Naive thymus-derived CD4-positive, alpha-beta T cell (primary cell): ENCODE results near the gene CSRP1. TPM values are rescaled to one million over a fixed set of nuclear protein-coding genes. Genes with fewer than 3 reads are reported as not detected.

Experiments used
- ATAC-seq: fragments of 150-1000 bp; cut with Tn5 transposase; 2 replicates; pipeline ENCODE4 v1.10.0; 2021; ENCODE audit warnings: mild to moderate bottlenecking, moderate library complexity
- CTCF ChIA-PET: fragments of 350-600 bp; sonication (Branson Sonifier 250); formaldehyde crosslinking; loops from one replicate; lab custom pipeline; 2021; ENCODE audit warnings: antibody characterized with exemption; lab: Charles Lee
- POLR2A ChIA-PET: fragments of 350-600 bp; sonication (Branson Sonifier 250); formaldehyde crosslinking; loops from one replicate; lab custom pipeline; 2021; ENCODE audit warnings: antibody characterized with exemption, inconsistent platforms; lab: Charles Lee
- DNase-seq, 9 donors: peaks; one replicate each; pipeline versions ENCODE4 v3.0.0 to v3.0.0-alpha.2; 2020 to 2022; ENCODE audit warnings: mixed read lengths in 1 of 9
- H3K27ac ChIP-seq: one replicate; pipeline ENCODE4 v1.7.0; 2013; ENCODE audit warnings: mild to moderate bottlenecking, low read depth, low read length, moderate library complexity
- H3K27me3 ChIP-seq, 2 donors: one replicate each; pipeline ENCODE4 v1.7.0; 2013; ENCODE audit warnings: low read length in 2 of 2, mild to moderate bottlenecking in 2 of 2, moderate library complexity in 2 of 2; ENCODE audit not compliant: control insufficient read depth in 2 of 2, insufficient read depth in 2 of 2
- H3K36me3 ChIP-seq, 3 experiments: 1 replicate in 2 of 3; 2 replicates in 1 of 3; pipeline ENCODE4 v1.7.0; 2013; ENCODE audit warnings: low read length in 3 of 3, mild to moderate bottlenecking in 3 of 3, moderate library complexity in 1 of 3; ENCODE audit not compliant: insufficient read depth in 3 of 3, control insufficient read depth in 2 of 3
- H3K4me1 ChIP-seq, 2 donors: one replicate each; pipeline ENCODE4 v1.7.0; 2013; ENCODE audit warnings: low read length in 2 of 2, mild to moderate bottlenecking in 2 of 2, moderate library complexity in 1 of 2; ENCODE audit not compliant: control insufficient read depth in 2 of 2, insufficient read depth in 2 of 2
- H3K4me3 ChIP-seq: 2 replicates; pipeline ENCODE4 v1.7.0; 2013; ENCODE audit warnings: mild to moderate bottlenecking, low read length
- H3K9me3 ChIP-seq, 3 experiments: 1 replicate in 2 of 3; 2 replicates in 1 of 3; pipeline ENCODE4 v1.7.0; 2013; ENCODE audit warnings: low read length in 3 of 3; ENCODE audit not compliant: control insufficient read depth in 2 of 3
- H3K27ac Mint-ChIP-seq, 9 donors: one replicate each; pipeline ENCODE4 v1.8.0; 2020 to 2022; ENCODE audit warnings: mixed read lengths in 9 of 9, mild to moderate bottlenecking in 8 of 9, moderate library complexity in 5 of 9, inconsistent platforms in 2 of 9
- H3K27me3 Mint-ChIP-seq, 5 donors: one replicate each; pipeline ENCODE4 v1.8.0; 2021 to 2022; ENCODE audit warnings: mixed read lengths in 5 of 5, mild to moderate bottlenecking in 1 of 5
- H3K36me3 Mint-ChIP-seq, 5 donors: one replicate each; pipeline ENCODE4 v1.8.0; 2020 to 2022; ENCODE audit warnings: mixed read lengths in 5 of 5, mild to moderate bottlenecking in 3 of 5, inconsistent platforms in 1 of 5
- H3K4me1 Mint-ChIP-seq, 7 donors: one replicate each; pipeline ENCODE4 v1.8.0; 2020 to 2022; ENCODE audit warnings: mixed read lengths in 7 of 7, mild to moderate bottlenecking in 3 of 7, inconsistent platforms in 1 of 7
- H3K4me3 Mint-ChIP-seq, 10 donors: one replicate each; pipeline ENCODE4 v1.8.0; 2020 to 2022; ENCODE audit warnings: mild to moderate bottlenecking in 10 of 10, mixed read lengths in 10 of 10, moderate library complexity in 6 of 10, inconsistent platforms in 2 of 10
- H3K9me3 Mint-ChIP-seq, 11 donors: one replicate each; pipeline ENCODE4 v1.8.0; 2020 to 2022; ENCODE audit warnings: mixed read lengths in 11 of 11, mild to moderate bottlenecking in 4 of 11, inconsistent platforms in 1 of 11, moderate library complexity in 1 of 11
- intact Hi-C, 2 donors: fragments of 100-400 bp; cut with micrococcal nuclease; formaldehyde crosslinking; loops; one replicate each; pipeline ENCODE4 v1.15.1; 2023
- polyA plus RNA-seq, 2 donors: library from polyadenylated mRNA; unstranded; fragments of 300-500 nt; fragmentation: Illumina TruSeq; gene quantifications; one replicate each; pipeline ENCODE4 v1.2.3, GENCODE V29; 2021
- total RNA-seq, 6 experiments: library from RNA in 5 of 6; stranded (reverse) in 5 of 6; gene quantifications; 1 replicate in 5 of 6; 2 replicates in 1 of 6; pipeline ENCODE4 v1.2.3 and lab custom pipeline; 2021 to 2026

Gene CSRP1
- total and polyA plus RNA-seq, 7 experiments from 2014 or later, result 24.2 to 83.1 (median 43.6) TPM

DNA sequence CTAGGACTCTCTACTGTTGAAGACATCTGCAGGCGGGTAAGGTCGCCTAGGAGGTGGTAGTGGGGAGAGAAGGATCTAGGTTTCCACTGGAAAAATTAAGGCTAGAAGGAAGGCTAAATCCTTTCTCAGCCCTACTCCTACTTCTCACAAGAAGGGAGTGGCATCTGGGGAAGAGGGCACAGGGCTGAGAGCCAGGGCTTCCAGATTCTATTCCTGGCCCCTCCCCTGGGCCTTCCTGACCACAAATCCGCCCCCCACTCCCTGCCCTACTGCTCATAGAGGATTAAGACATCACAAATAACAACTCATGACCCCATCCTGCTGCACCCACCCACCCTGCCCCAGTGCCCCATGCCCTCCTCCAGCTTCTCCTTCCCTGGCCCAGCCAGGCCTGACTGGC lies 40.4 kb downstream of the CSRP1 start:
- DNase-seq, result no peak
- Histone ChIP-seq H3K4me3 (no peak overlapping the region), H3K9me3 (no peaks in the 10 kb centered on the region), H3K27ac (no peak overlapping the region), H3K27me3 (peaks cover 0 to 6% of the 10 kb centered on the region in 2 donors), H3K4me1 (no peaks in the 10 kb centered on the region), H3K36me3 (no peaks in the 10 kb centered on the region)
- no peak for ATAC-seq
- Mint-ChIP-seq H3K4me3 (peak overlapping the region in 1 of 10 donors; percentile 42), H3K27ac (no peak overlapping the region), H3K27me3 (peaks cover 21 to 33% (median 27%) of the 10 kb centered on the region in 5 donors), H3K36me3 (peaks cover 0 to 16% (median 0%) of the 10 kb centered on the region in 5 donors), H3K9me3 (no peaks in the 10 kb centered on the region), H3K4me1 (peaks cover 0 to 22% (median 8%) of the 10 kb centered on the region in 7 donors)
- intact Hi-C loops, result loop anchor here in 1 of 2 donors (5.0 kb wide), 1 partner anchor 41 kb away; the partner anchor contains the start of gene CSRP1
- POLR2A ChIA-PET, result no interaction called here
- CTCF ChIA-PET, result interaction anchor here (1.3 kb wide), 1 partner anchor 46 kb away, joined by 4 read pairs; no protein-coding TSS in a partner anchor

DNA sequence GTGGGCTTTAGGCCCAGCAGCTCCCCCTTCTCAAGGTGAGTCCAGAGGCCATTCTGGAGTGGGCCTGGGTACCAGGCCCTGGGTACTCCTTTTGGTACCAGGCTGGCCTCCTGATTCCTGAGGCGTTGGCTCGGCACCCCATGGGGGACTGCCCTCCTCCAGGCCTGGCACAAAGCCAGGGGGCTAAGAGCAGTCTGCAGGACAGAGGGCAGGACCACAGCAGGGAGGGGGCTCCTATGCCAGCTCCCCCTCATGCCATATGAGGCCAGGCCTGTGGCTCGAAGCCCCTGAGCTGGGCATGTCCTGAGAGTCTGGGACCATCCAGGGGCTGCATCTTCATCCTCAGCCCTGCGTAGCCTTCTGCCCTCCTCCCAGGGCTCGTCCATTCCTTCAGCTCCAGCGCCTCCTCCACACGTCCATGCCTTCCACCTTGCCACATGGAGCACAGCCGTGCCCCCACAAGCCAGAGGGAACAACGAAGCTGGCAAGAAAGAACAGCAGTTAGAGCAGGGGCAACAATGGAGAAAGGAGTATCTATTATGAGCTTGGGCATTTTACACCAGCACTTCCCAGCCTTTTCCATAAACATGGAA lies 41.1 kb downstream of the CSRP1 start:
- Histone ChIP-seq H3K9me3 (no peaks in the 10 kb centered on the region), H3K4me1 (no peaks in the 10 kb centered on the region), H3K4me3 (no peak overlapping the region), H3K27me3 (peaks cover 0 to 6% of the 10 kb centered on the region in 2 donors), H3K36me3 (no peaks in the 10 kb centered on the region), H3K27ac (no peak overlapping the region)
- H3K27me3 Mint-ChIP-seq, result peaks cover 14 to 26% (median 21%) of the 10 kb centered on the region in 5 donors
- DNase-seq (no peak), ATAC-seq (no peak)
- H3K36me3 Mint-ChIP-seq, result peaks cover 0 to 16% (median 0%) of the 10 kb centered on the region in 5 donors
- intact Hi-C loops, result loop anchor here in 1 of 2 donors (5.0 kb wide), 1 partner anchor 42 kb away; the partner anchor contains the start of gene CSRP1
- peaks cover 0 to 22% (median 8%) of the 10 kb centered on the region in 7 donors for H3K4me1 Mint-ChIP-seq
- H3K27ac Mint-ChIP-seq, result no peak overlapping the region
- ChIA-PET POLR2A (interaction anchor here (0.6 kb wide), 1 partner anchor 27 kb away, joined by 3 read pairs; no protein-coding TSS in a partner anchor), CTCF (interaction anchor here (0.6 to 1.3 kb wide), 2 partner anchors 47 to 680 kb away, joined by 3 to 4 read pairs; no protein-coding TSS in a partner anchor)
- no peaks in the 10 kb centered on the region for H3K9me3 Mint-ChIP-seq
- no peak overlapping the region for H3K4me3 Mint-ChIP-seq

DNA sequence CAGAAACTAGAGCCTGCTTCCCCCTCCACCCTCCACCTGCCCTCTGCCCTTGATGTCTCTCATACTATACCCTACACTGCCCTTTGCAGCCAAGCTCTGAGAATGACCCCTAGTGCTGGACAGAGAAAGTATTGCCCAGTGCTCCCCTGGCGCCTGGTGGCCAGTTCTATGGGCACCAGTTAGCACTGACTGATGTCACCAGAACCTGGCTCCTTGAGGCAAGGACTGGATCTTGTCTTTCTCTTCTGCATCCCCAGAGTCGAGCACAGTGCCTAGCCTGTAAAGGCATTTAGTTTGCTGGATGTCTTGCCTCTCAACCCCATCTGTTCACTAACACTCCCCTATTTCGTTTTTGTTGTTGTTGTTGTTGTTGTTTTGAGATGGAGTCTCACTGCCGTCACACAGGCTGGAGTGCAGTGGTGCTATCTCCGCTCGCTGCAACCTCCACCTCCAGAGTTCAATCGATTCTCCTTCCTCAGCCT lies 43.8 kb downstream of the CSRP1 start:
- H3K27me3 Mint-ChIP-seq, result peaks cover 4 to 17% (median 6%) of the 10 kb centered on the region in 5 donors
- CTCF ChIA-PET, result no interaction called here
- no peak overlapping the region for H3K27ac Mint-ChIP-seq
- DNase-seq (no peak), ATAC-seq (no peak)
- Histone ChIP-seq H3K27me3 (no peaks in the 10 kb centered on the region), H3K9me3 (no peaks in the 10 kb centered on the region), H3K4me1 (no peaks in the 10 kb centered on the region), H3K4me3 (no peak overlapping the region), H3K36me3 (no peaks in the 10 kb centered on the region), H3K27ac (no peak overlapping the region)
- no peaks in the 10 kb centered on the region for H3K9me3 Mint-ChIP-seq
- intact Hi-C loops, result no loop called here
- no peak overlapping the region for H3K4me3 Mint-ChIP-seq
- H3K4me1 Mint-ChIP-seq, result peaks cover 0 to 11% (median 0%) of the 10 kb centered on the region in 7 donors
- POLR2A ChIA-PET, result no interaction called here
- H3K36me3 Mint-ChIP-seq, result peaks cover 0 to 14% (median 0%) of the 10 kb centered on the region in 5 donors

- Mint-ChIP-seq H3K4me1 (peaks cover 0 to 4% (median 0%) of the 10 kb centered on the region in 7 donors), H3K4me3 (no peak overlapping the region), H3K27ac (no peak overlapping the region), H3K9me3 (no peaks in the 10 kb centered on the region), H3K36me3 (peaks cover 0 to 7% (median 0%) of the 10 kb centered on the region in 5 donors), H3K27me3 (peaks cover 0 to 11% (median 8%) of the 10 kb centered on the region in 5 donors)
- intact Hi-C loops, result no loop called here
- Histone ChIP-seq H3K27ac (no peak overlapping the region), H3K9me3 (no peaks in the 10 kb centered on the region), H3K4me3 (no peak overlapping the region), H3K36me3 (no peaks in the 10 kb centered on the region), H3K4me1 (no peaks in the 10 kb centered on the region), H3K27me3 (no peaks in the 10 kb centered on the region)
- ChIA-PET CTCF (no interaction called here), POLR2A (no interaction called here)
- DNase-seq (no peak), ATAC-seq (no peak)
Measured at GRCh38 chr1:201461645-201462441, 45.1 kb downstream of the CSRP1 start.

DNA sequence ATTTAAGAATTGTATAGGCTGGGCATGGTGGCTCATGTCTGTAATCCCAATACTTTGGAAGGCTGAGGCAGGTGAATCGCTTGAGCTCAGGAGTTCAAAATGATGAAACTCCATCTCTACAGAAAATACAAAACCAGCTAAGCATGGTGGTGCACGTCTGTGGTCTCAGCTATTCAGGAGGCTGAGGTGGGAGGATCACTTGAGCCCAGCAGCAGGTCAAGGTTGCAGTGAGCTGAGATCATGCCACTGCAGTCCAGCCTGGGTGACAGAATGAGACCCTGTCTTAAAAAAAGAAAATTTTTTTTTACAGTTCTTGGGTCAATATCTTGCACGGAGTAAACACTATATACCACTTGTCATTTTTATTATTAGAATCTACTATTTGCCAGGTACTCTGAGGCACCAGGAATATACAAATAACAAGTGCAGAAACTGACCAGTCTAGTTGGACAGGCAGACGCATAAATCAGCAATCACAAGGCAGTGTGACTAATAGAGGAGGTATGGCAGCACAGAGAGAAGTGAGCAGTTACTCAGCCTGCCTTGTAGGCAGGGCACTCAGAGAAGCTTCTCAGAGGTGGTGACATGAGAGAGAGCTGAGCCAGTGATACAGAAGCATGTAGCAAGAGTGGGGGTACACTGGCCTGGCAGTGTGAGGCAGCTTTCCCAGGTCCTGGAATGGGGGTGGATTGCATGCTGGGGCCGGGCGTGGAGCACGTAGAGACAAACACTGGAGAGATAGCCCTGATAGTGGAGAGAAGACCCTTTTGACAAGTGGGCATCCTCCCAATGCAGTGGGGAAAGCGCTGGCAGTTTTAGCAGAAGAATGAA lies 45.9 kb downstream of the CSRP1 start:
- H3K4me3 Mint-ChIP-seq, result no peak overlapping the region
- Histone ChIP-seq H3K27ac (no peak overlapping the region), H3K27me3 (no peaks in the 10 kb centered on the region), H3K36me3 (no peaks in the 10 kb centered on the region), H3K9me3 (no peaks in the 10 kb centered on the region), H3K4me3 (no peak overlapping the region), H3K4me1 (no peaks in the 10 kb centered on the region)
- ATAC-seq (no peak), DNase-seq (no peak)
- H3K27ac Mint-ChIP-seq, result no peak overlapping the region
- peaks cover 0 to 7% (median 0%) of the 10 kb centered on the region in 5 donors for H3K36me3 Mint-ChIP-seq
- intact Hi-C loops, result no loop called here
- peaks cover 0 to 11% (median 8%) of the 10 kb centered on the region in 5 donors for H3K27me3 Mint-ChIP-seq
- H3K4me1 Mint-ChIP-seq, result peaks cover 0 to 4% (median 0%) of the 10 kb centered on the region in 7 donors
- POLR2A ChIA-PET, result no interaction called here
- CTCF ChIA-PET, result no interaction called here
- no peaks in the 10 kb centered on the region for H3K9me3 Mint-ChIP-seq

DNA sequence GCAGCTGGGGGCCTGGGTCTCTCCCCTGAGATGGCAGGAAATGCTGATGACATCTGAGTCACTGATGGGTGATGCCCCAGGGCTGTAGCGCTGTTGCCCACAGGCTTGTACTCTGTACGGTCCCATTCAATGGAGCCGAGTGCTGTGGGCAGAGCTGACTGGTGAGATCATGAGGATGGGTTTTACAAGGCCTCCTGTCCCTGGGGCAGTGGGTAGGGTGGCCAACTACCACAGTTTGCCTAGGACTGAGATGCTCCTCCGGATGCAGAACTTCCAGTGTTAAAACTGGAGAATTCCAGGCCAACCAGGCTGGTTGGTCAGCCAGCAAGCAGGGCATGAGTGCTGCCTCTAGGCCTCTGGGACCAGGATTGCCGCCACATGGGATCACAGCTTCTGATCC lies 47.1 kb downstream of the CSRP1 start:
- peaks cover 0 to 5% (median 0%) of the 10 kb centered on the region in 7 donors for H3K4me1 Mint-ChIP-seq
- no peak overlapping the region for H3K4me3 Mint-ChIP-seq
- peaks cover 0 to 11% (median 5%) of the 10 kb centered on the region in 5 donors for H3K27me3 Mint-ChIP-seq
- intact Hi-C loops, result no loop called here
- H3K27ac Mint-ChIP-seq, result no peak overlapping the region
- Histone ChIP-seq H3K9me3 (no peaks in the 10 kb centered on the region), H3K27me3 (no peaks in the 10 kb centered on the region), H3K36me3 (no peaks in the 10 kb centered on the region), H3K27ac (no peak overlapping the region), H3K4me1 (no peaks in the 10 kb centered on the region), H3K4me3 (no peak overlapping the region)
- H3K9me3 Mint-ChIP-seq, result no peaks in the 10 kb centered on the region
- ChIA-PET POLR2A (no interaction called here), CTCF (no interaction called here)
- DNase-seq, result no peak
- no peak for ATAC-seq
- peaks cover 0 to 3% (median 0%) of the 10 kb centered on the region in 5 donors for H3K36me3 Mint-ChIP-seq
